VCaP (cell line): Measurements from ENCODE around the gene CD53.

Experiments
- H3K27ac ChIP-seq: fragments of 450-650 bp; 2 replicates; pipeline ENCODE4 v1.5.1; 2017
- TF ChIP-seq, protein P1 (sequence below): fragments of 450-650 bp; conservative IDR thresholded peaks from 2 replicates; pipeline ENCODE4 v1.5.1; 2017; ENCODE audit warnings: mild to moderate bottlenecking, moderate library complexity

Gene CD53

DNA sequence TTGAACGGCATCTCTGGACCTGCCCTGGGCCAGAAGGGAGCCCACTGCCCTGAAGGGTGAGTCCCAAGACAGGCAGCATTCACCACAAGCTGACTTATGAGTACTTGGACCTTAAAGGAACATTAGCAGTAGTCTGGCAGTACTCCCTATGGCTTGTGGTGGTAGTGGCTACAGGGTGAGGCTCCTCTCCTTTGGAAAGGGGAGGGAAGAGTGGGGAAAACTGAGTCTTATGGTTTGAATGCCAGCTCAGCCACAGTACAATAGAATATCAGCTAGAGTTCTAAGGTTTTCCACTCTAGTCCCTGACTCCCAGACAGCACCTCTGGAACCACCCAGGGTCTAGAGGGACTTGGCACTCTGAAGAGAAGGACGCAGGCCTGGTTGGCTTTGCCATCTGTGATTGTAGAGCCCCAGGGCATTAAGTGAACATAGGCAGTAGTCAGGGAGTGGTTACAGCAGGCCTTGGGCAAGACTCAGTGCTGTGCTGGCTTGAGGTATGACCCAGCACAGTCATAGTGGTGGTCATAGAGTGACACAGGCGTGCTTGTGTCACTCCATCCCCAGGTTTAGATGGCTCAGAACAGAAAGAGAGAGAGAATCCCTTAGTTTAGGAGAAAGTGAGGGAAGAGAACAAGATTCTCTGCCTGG is 31.0 kb downstream of the CD53 start:
- TF ChIP-seq, protein P1, sequence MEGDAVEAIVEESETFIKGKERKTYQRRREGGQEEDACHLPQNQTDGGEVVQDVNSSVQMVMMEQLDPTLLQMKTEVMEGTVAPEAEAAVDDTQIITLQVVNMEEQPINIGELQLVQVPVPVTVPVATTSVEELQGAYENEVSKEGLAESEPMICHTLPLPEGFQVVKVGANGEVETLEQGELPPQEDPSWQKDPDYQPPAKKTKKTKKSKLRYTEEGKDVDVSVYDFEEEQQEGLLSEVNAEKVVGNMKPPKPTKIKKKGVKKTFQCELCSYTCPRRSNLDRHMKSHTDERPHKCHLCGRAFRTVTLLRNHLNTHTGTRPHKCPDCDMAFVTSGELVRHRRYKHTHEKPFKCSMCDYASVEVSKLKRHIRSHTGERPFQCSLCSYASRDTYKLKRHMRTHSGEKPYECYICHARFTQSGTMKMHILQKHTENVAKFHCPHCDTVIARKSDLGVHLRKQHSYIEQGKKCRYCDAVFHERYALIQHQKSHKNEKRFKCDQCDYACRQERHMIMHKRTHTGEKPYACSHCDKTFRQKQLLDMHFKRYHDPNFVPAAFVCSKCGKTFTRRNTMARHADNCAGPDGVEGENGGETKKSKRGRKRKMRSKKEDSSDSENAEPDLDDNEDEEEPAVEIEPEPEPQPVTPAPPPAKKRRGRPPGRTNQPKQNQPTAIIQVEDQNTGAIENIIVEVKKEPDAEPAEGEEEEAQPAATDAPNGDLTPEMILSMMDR, result no peak
- H3K27ac ChIP-seq, result no peak overlapping the region

DNA sequence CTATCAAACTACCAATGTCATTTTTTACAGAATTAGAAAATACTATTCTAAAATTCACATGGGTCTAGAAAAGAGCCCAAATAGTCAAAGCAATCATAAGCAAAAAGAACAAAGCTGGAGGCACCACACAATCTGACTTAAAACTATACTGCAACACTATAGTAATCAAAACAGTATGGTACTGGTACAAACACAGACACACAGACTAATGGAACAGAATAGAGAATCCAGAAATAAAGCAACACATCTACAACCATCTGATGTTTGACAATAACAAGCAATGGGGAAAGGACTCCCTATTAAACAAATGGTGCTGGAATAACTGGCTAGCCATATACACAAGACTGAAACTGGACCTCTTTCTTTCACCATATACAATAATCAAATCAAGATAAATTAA is 39.8 kb downstream of the CD53 start:
- TF ChIP-seq, protein P1, result no peak
- no peak overlapping the region for H3K27ac ChIP-seq

DNA sequence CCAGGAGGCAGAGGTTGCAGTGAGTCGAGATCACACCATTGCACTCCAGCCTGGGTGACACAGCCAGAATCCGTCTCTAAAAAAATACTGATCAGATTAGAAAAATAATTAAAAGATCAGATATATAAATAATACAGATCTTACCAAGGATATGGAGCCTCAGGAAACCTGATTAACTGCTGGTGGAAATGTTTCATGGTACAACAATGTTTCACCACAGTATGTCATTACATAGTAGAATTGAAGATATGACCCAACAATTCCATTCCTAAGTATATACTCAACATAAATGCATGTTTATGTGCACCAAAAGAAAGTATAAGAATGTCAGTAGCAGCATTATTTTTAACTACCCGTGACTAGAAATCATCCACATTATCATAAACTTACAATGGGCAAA is 41.7 kb downstream of the CD53 start:
- TF ChIP-seq, protein P1, result no peak

DNA sequence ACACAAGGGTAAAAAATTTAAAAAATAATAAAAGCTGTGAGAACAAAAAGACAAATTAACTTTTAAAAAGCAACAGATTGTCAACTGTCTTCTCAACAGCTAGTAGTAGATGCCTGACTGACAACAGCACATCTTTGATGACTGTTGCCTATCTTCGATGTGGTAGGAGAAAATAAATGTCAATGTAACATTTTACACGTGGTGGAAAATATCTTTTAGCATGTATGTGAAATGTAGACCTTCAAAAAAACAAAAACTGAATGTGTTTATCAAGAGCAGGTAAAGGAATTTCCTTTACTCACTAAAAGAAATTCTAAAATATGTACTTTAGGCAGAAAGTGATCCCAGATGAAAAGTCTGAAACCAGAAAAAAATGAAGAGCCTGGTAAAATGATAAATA is 42.9 kb downstream of the CD53 start:
- TF ChIP-seq, protein P1, result no peak
- H3K27ac ChIP-seq, result no peak overlapping the region

More for the DNA sequence above, 41.7 kb downstream of the CD53 start:
- no peak overlapping the region for H3K27ac ChIP-seq

DNA sequence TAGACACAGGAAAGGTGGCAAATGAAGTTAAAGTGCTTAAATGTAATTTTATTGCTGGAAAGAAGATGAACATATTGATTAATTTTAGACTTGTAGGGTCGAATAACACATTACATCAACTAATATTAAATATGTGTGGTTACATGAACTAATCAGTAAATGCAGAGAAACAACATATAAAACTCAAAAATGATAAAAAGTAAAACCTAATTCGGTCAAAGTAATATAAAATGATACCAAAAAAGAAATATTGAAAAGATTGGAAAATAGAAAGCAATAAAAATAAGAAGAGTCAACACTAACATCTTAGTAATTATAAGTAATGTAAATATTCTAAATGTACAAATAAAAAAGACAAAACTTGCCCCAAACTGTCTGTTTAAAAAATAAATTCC is 43.3 kb downstream of the CD53 start:
- H3K27ac ChIP-seq, result no peak overlapping the region
- TF ChIP-seq, protein P1, result no peak

DNA sequence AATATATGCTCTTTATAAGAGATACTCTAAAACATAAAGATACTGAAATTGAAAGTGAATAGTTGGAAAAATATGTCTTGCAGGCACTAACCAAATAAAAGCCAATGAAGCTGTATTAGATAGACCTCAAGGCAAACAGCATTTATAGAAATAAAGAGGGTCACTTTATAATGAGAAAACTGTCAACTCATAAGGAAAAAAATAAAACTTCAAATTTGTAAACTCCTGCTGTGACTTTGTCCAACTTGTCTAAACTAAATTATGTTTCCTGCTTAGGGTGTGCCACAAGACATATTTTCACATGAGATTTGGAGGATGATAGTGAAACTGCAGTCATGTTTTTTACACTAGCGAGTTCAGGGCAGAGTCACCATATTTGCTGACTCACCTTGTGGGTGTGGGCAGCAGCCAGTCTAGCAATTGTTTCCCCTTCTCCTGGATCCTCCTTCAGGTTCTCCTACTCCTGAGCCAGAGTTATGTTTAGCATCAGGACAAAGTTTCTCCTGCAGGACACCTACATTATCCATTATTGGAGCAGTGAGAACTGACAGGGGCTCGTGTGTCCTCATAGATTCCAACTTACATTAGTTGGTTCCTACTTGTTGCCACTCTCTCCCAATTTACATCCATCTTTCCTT is 43.8 kb downstream of the CD53 start:
- H3K27ac ChIP-seq, result no peak overlapping the region
- TF ChIP-seq, protein P1, result no peak

DNA sequence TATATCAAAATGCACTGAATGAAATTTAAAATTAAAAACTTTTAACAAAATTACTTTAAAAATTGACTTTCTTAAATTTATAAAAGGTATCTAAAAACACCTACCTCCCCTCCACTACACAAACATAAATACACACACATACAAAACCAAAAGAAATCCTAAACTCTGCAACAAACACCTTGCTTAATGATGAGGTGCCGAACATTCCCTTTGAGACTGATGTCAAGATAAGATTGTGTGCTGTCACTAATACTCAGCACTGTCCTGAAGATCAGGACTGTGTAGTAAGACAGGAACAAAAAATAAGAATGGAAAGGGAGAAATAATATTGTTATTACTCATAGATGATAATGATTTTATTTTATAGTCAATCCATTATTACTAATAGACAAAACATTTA is 45.1 kb downstream of the CD53 start:
- H3K27ac ChIP-seq, result no peak overlapping the region
- TF ChIP-seq, protein P1, result no peak
